Ovary (tissue), 9 donors: Measurements from ENCODE around the gene SLC16A4. TPM values are rescaled to one million over a fixed set of nuclear protein-coding genes. Genes with fewer than 3 reads are reported as not detected.

ENCODE experiments used
- DNase-seq, 5 donors: peaks; one replicate each; pipeline ENCODE4 v3.0.0-alpha.2; 2019 to 2020
- H3K27ac ChIP-seq, 2 donors: fragments of 200-600 bp; one replicate each; pipeline versions ENCODE4 v1.5.1 to v1.8.0; 2019 to 2022
- H3K27me3 ChIP-seq: fragments of 200-600 bp; one replicate; pipeline ENCODE4 v1.8.0; 2022
- H3K36me3 ChIP-seq: fragments of 200-600 bp; sonication (generic); one replicate; pipeline ENCODE4 v1.5.1; 2019
- H3K4me1 ChIP-seq: one replicate; pipeline ENCODE4 v1.8.1; 2013; ENCODE audit warnings: mild to moderate bottlenecking, moderate library complexity; ENCODE audit not compliant: insufficient read depth
- H3K4me3 ChIP-seq: fragments of 200-600 bp; sonication (generic); one replicate; pipeline ENCODE4 v1.5.1; 2017
- H3K9me3 ChIP-seq, 2 donors: fragments of 200-600 bp in 1 of 2; sonication (generic) in 1 of 2; one replicate each; pipeline versions ENCODE4 v1.5.1 to v1.8.1; 2013 to 2019; ENCODE audit warnings: mild to moderate bottlenecking in 1 of 2, moderate library complexity in 1 of 2
- CTCF ChIP-seq, 3 donors: fragments of 450-650 bp in 2 of 3; fragments of 200-600 bp in 1 of 3; IDR thresholded peaks; one replicate each; pipeline versions ENCODE4 v1.5.1 to v1.8.0; 2016 to 2022; ENCODE audit warnings: antibody characterized with exemption in 3 of 3, mild to moderate bottlenecking in 1 of 3
- EP300 ChIP-seq: sonication (generic); formaldehyde crosslinking; IDR thresholded peaks from one replicate; pipeline ENCODE4 v1.6.1; 2017; ENCODE audit warnings: antibody characterized with exemption
- POLR2A ChIP-seq: fragments of 450-650 bp; IDR thresholded peaks from one replicate; pipeline ENCODE4 v1.6.1; 2017; ENCODE audit warnings: antibody characterized with exemption, mild to moderate bottlenecking, moderate library complexity
- WGBS, 3 donors: extraction: QIAGEN DNeasy Blood & Tissue Kit in 1 of 3; methylation state at CpG; one replicate each; pipeline versions ENCODE4 v1.1.5 to v1.1.7; 2013 to 2017; 5-methylcytosine and 5-hydroxymethylcytosine counted together
- intact Hi-C, 4 donors: fragments of 100-400 bp; cut with DNase I; formaldehyde crosslinking; loops; one replicate each; pipeline versions ENCODE4 v1.11.0 to v1.15.1; 2022 to 2023
- polyA plus RNA-seq, 2 donors: library from polyadenylated mRNA; stranded (reverse); fragments of 200-250 nt in 1 of 2; fragments of 350-450 nt in 1 of 2; fragmentation: Illumina TruSeq in 1 of 2; extraction: RNeasy Lipid Tissue Mini Kit (QIAGEN cat#74804) in 1 of 2; gene quantifications; one replicate each; pipeline ENCODE4 v1.2.3, GENCODE V29; 2013 to 2014
- total RNA-seq, 7 donors: library from RNA; depleted of rRNA in 2 of 7; stranded (reverse); fragments of >200 nt in 2 of 7; fragmentation: NEBNext Ultra II Directional in 3 of 7; extraction: Animal tissue kit (Norgen Biotek cat#: 25700) in 3 of 7; gene quantifications; one replicate each; pipeline versions ENCODE4 v1.1.0 to v1.2.4, GENCODE V29; 2016 to 2023
- donor health status: DM: no; HTN: no; CAD: no; lungs with moderate emphysema.
- donor health status: DM: no; HTN: no; CAD: no.
- donor health status: Bipolar disorder and iron deficiency.
- donor health status: DM: yes; HTN: yes; CAD: no.
- donor health status: DM: no; HTN: no; CAD: no.
- donor health status: DM: yes; HTN: yes; CAD: no.

SLC16A4 gene
- total and polyA plus RNA-seq, 9 donors = 14.5 to 33.7 (median 23.9) TPM

- 88 to 94% (median 91%) methylated on average over 3 of the region's 3 CpGs for whole genome bisulfite sequencing, 3 donors
- Histone ChIP-seq H3K27me3 (no peaks in the 10 kb centered on the region), H3K9me3 (no peaks in the 10 kb centered on the region), H3K4me3 (no peak overlapping the region), H3K36me3 (no peaks in the 10 kb centered on the region), H3K4me1 (peaks cover 9% of the 10 kb centered on the region), H3K27ac (peak overlapping the region in 1 of 2 donors; percentile 36)
- no peak for DNase-seq
- TF ChIP-seq EP300 = no peak
- TF ChIP-seq CTCF (IDR thresholded peaks at IDR 0.05) = no peak
- TF ChIP-seq POLR2A = no peak
- intact Hi-C loops = loop anchor here in 1 of 4 donors (10.0 kb wide), 1 partner anchor 50 kb away; no protein-coding TSS in a partner anchor
Measured at GRCh38 chr1:110394493-110394820, 3.6 kb upstream of the SLC16A4 start.

DNA sequence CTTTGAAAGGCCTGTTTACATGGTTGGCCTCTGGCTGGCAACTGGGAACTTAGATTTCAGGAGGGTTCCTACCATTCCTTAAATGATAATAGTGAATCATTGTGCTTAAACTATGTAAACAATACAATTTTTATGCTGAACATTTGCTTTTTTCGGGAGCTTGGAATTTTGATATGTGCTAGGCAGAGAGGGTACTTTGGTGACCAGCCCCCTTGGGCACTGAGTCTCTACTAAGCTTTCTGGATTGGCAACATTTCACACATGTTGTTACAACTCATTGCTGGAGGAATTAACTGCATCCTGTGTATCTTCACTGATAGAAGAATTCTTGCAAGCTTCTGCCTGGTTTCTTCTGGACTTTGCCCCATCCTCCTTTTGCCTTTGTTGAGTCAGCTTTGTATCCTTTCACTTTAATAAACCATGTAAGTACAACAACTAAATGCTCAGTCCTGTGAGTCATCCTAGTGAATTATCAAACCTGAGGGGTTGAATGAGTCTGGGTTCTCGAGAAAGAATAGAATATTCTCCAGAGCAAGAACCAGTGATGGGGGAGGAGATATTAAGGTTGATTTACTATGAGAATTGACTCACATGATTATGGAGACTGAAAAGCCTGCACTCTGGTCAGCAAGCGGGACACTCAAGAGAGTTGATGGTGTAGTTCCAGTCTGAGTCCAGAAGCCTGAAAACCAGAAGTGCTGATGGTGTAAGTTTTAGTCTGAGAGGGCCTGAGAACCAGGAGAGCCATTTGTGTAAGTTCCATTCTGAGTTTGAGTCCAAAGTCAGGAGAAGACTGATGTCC lies 3.1 kb upstream of the SLC16A4 start:
- DNase-seq = no peak
- TF ChIP-seq CTCF (IDR thresholded peaks at IDR 0.05) (no peak), POLR2A (no peak), EP300 (no peak)
- H3K36me3 ChIP-seq = no peaks in the 10 kb centered on the region
- peaks cover 9% of the 10 kb centered on the region for H3K4me1 ChIP-seq
- no peaks in the 10 kb centered on the region for H3K27me3 ChIP-seq
- 28 to 42% (median 32%) methylated on average over 3 of the region's 3 CpGs for WGBS, 3 donors
- intact Hi-C loops = loop anchor here in 1 of 4 donors (10.0 kb wide), 1 partner anchor 49 kb away; no protein-coding TSS in a partner anchor
- no peak overlapping the region for H3K4me3 ChIP-seq
- no peaks in the 10 kb centered on the region for H3K9me3 ChIP-seq
- peak overlapping the region in 1 of 2 donors; percentile 36 for H3K27ac ChIP-seq

GRCh38 chr1:110393286-110393685 lies 2.5 kb upstream of the SLC16A4 start:
- intact Hi-C loops = loop anchor here in 1 of 4 donors (10.0 kb wide), 1 partner anchor 48 kb away; no protein-coding TSS in a partner anchor
- H3K9me3 ChIP-seq = no peaks in the 10 kb centered on the region
- DNase-seq = no peak
- TF ChIP-seq CTCF (IDR thresholded peaks at IDR 0.05) (no peak), EP300 (no peak), POLR2A (no peak)
- 15 to 51% (median 17%) methylated on average over 2 of the region's 2 CpGs for WGBS, 3 donors
- peaks cover 9% of the 10 kb centered on the region for H3K4me1 ChIP-seq
- no peaks in the 10 kb centered on the region for H3K36me3 ChIP-seq
- no peaks in the 10 kb centered on the region for H3K27me3 ChIP-seq
- H3K27ac ChIP-seq = peak overlapping the region in 1 of 2 donors; percentile 36
- H3K4me3 ChIP-seq = no peak overlapping the region

DNA sequence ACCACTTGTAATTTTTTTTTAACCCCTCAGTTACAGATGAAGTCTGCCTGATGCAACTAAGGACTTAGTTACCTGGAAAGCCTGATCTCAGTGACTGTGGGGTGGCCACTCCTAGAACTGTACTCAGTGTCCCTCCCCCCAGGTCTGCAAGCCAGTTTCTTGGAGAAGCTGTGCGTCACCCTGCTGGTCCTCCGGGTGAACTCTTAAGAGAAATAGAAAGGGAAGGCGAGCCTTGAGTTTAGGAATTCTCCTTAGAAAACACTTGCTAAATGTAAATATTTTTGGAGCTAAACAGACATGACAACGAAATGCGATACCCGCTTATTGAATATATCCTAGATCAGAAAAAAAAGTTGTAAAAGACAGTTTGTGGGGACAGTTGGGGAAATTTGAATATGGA lies 730 bp downstream of the SLC16A4 start:
- H3K36me3 ChIP-seq = no peaks in the 10 kb centered on the region
- WGBS, 3 donors = 6 to 37% (median 7%) methylated on average over 6 of the region's 6 CpGs
- no peaks in the 10 kb centered on the region for H3K9me3 ChIP-seq
- peaks cover 10% of the 10 kb centered on the region for H3K4me1 ChIP-seq
- H3K4me3 ChIP-seq = peak overlapping the region; percentile 28
- TF ChIP-seq POLR2A = no peak
- no peak for TF ChIP-seq CTCF (IDR thresholded peaks at IDR 0.05)
- TF ChIP-seq EP300 = no peak
- peak overlapping the region; percentile 11 to 68 for H3K27ac ChIP-seq
- DNase-seq = peak; percentile 59 to 75 (median 68)
- H3K27me3 ChIP-seq = no peaks in the 10 kb centered on the region
- intact Hi-C loops = loop anchor here in 2 of 4 donors (2.0 to 10.0 kb wide), 2 partner anchors 45 to 51 kb away; partner anchors contain the start of gene RBM15 (in 1 of the 2)
